Middle frontal gyrus (tissue), 1 donor: ENCODE data around the gene ADCY9.
"Not testable (repeated sequence)": the region's sequence is repeated elsewhere in the genome, so short reads cannot be mapped to it uniquely, and the experiment has no call there.

Source experiments
- DNase-seq: peaks from one replicate; pipeline ENCODE4 v3.0.0-alpha.2; 2015; ENCODE audit warnings: low spot score; ENCODE audit errors: extremely low spot score

Gene ADCY9

GRCh38 chr16:3951861-3952736 is 164.1 kb downstream of the ADCY9 start:
- DNase-seq: peak; percentile 8

- not testable (repeated sequence) for DNase-seq
Measured at GRCh38 chr16:3951380-3951779, 164.9 kb downstream of the ADCY9 start.

DNA sequence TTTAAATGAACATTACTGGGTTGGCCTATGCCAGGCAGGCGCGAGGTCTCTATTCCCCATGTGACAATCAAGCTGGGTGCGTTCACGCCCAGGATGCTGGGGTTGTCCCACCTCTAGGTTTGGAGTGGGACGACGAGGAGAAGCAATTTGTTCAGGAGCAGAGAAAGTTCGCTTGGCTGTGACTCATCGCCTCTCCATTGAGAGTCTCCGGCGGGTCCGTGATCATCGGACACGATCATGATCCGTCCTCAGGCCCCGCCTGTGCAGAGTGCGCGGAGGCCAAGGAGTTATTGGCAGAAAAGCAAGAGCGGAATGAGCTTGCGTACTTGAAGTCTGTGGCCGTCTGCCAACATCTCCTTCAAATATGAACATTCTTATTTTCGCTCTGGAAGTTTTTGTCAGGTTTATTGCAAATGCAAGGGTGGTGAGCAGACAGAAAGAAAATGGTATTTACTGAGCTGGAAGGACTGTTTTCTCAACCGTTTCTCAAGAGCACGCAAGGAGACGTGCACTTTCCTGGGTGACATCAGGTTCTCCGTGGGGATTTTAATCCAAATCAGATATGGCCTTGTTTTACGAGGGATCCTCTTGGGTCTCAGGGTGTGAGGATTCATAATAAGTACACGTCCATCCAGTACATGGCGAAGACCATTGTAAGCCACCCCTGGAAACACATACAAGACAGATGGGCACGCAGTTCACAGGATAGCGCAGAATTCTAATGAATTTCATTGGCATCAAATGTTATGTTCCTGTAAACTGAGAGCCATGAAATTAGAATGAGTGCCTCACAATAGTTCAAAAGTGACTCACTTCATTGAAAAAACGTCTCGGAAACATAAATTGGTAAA is 165.7 kb downstream of the ADCY9 start:
- no peak for DNase-seq

- DNase-seq: no peak
Measured at GRCh38 chr16:3949946-3950342, 166.3 kb downstream of the ADCY9 start.

DNA sequence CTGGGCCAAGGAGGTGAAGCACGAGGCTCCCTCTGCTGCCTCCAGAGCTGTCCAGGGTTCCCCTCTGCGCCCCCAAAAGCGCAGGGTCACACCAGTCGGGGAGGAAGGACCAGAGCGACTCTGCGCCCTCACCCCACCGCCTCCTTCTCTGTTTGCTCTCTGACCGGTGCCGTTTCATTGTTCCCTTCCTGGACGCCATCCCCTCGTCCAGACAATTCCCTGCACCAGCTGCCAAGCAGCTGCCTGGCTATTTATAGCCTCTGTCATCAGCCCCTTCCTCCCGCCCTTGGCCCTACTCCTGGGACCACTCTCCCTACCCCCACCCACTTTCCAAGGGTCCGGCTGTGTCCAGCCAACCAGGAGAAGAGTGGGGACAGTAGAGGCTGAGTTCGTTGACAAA is 167.0 kb downstream of the ADCY9 start:
- no peak for DNase-seq

DNA sequence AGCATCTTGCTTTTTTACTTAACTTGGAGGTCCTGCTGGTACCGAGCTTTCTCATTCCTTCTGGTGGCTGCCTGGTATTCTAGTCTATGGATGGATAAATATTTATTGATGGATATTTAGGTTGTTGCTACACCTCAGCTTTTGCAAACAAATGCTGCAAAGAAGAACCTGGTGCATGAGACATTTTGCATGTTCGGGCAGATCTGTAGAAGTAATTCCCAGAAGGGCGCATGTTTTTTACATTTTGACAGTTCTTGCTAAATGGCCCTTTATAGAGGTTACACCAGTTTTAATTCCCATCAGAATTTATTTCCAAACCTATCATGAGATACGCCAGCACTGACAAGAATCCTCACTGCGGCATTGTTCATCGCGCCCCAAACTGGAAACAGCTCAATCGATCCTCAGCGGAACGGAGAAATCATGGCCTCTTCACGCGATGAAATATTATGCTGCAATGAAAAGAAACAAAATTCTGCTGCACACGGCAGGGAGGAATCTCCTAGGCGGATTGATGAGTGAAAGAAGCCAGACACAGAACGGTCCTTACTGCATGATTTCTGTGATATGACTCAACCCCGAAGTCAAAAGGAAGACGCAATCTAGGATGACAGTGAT is 167.8 kb downstream of the ADCY9 start:
- DNase-seq: no peak

GRCh38 chr16:3946604-3947180 is 169.6 kb downstream of the ADCY9 start:
- DNase-seq: no peak

- DNase-seq: no peak
Measured at GRCh38 chr16:3945751-3946603, 170.3 kb downstream of the ADCY9 start.

DNA sequence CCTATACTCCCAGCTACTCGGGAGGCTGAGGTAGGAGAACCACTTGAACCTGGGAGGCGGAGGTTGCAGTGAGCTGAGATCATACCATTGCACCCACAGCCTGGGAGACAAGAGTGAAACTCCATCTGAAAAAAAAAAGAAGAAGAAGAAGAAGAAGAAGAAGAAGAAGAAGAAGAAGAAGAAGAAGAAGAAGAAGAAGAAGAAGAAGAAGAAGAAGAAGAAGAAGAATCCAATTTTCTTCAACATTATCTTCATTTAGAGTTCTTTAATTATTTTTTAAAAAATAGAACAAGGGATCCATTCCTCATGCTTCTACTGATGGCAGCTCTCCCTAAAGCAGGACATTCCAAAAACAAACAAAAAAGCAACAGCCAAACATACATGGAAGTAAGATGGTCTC is 171.8 kb downstream of the ADCY9 start:
- not testable (repeated sequence) for DNase-seq

DNA sequence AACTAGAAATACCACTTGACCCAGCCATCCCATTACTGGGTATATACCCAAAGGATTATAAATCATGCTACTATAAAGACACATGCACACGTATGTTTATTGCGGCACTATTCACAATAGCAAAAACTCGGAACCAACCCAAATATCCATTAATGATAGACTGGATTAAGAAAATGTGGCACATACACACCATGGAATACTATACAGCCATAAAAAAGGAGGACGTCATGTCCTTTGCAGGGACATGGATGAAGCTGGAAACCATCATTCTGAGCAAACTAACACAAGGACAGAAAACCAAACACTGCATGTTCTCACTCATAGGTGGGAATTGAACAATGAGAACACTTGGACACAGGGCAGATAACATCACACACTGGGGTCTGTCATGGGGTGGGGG is 174.1 kb downstream of the ADCY9 start:
- DNase-seq: not testable (repeated sequence)

- DNase-seq: no peak
Measured at GRCh38 chr16:3938843-3939624, 177.2 kb downstream of the ADCY9 start.

GRCh38 chr16:3938471-3938842 is 177.8 kb downstream of the ADCY9 start:
- no peak for DNase-seq

DNA sequence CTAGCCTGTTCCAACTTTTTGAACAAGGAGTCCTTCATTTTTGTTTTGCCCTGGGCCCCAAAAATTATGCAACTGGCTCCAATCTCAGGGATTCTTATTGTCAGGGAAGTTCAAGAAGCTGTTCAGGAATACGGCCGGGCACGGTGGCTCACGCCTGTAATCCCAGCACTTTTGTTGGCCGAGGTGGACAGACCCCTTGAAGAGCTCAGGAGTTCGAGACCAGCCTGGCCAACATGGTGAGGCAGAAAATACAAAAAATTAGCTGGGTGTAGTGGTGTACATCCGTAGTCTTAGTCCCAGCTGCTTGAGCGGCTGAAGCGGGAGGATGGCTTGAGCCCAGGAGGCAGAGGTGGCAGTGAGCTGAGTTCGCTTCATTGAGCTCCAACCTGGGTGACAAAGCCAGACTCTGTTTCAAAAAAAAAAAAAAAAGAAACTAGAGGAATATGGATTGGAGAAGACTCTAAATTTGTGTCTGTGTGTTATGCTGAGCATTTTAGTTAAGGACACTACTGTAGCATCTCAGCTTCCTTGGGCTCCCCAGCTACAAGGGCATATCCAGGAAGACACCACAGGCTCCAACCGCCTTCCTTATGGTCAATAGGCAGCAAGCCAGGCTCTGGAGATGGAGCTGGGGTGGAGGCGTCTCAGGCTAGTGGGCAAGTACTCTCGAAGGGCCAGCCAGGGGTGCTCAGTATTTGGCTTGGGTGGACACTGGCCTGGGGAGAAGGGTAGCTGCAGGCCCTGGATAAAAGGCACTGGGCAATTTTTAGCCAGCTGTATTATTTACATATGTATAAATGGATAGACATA is 179.0 kb downstream of the ADCY9 start:
- no peak for DNase-seq

DNA sequence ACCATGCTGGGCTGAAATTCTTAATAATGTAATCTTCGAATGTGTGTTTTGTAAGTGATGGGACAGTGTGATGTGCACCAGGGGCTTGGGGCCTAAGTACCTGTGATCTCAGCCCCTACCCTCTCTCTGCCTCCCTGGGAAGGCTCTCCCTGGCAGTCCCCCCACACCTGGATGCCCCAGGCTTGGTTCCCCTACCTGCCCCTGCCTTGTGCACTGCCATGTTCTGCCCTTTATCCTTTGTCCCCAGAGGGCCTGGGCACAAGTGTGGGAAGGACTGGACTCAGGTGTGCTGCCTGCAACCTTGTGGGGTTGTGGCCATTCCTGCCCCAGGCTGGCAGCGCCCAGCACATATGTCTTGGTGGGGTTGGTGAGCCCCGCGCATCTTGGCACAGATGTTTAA is 180.3 kb downstream of the ADCY9 start:
- DNase-seq: no peak

DNA sequence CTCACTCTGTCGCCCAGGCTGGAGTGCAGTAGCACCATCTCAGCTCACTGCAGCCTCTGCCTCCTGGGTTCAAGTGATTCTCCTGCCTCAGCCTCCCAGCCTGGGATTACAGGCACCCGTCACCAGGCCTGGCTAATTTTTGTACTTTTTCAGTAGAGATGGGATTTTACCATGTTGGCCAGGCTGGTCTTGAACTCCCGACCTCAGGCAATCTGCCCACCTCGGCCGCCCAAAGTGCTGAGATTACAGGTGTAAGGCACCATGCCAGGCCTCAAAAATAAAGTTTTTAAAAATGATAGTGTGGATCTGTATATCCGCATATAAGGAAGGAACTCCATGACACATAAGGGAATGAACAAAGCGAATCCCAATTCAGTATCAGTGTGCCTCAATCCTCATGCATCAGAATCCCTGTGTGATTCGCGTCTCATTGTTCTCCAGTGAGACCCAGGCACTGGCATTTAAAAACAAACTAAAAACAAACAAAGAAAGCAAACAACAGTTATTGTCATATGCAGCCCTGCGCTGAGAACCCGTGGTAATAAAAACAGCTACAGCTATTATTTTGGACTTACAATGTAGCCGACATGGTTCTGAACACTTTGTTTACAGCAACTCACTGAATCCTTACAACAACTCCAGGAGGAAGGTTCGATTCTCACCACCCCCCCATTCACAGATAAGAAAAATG is 181.6 kb downstream of the ADCY9 start:
- DNase-seq: no peak

GRCh38 chr16:3927147-3927546 is 189.1 kb downstream of the ADCY9 start:
- not testable (repeated sequence) for DNase-seq

- no peak for DNase-seq
Measured at GRCh38 chr16:3924763-3925162, 191.5 kb downstream of the ADCY9 start.

DNA sequence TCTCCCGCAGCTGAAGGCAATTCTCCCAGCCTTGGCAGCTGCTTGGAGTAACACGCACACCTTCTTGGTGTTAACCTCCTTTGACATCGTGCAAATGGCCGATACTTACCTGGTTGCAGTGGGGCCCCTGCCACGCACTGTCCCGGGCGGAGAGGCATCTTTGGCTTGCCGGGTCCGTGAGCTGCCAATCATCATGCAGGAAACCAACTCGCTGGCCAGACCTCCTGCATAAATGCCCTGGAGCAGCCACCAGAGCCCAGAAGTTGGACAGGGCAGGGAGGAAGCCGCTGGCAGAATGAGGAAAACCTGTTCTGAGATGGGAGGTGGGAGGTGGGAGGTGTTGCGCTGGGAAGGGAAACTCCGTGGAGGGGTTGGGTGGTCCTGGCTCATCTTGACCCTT is 194.0 kb downstream of the ADCY9 start:
- no peak for DNase-seq
